Glutamatergic neuron (in vitro differentiated cells): Measurements from ENCODE around the gene GJC2. TPM values are rescaled to one million over a fixed set of nuclear protein-coding genes. Genes with fewer than 3 reads are reported as not detected.
A peak's percentile ranks its signal among the peaks of the same experiment; 100 is the strongest.

Experiments used
- DNase-seq: peaks from one replicate; pipeline ENCODE4 v3.0.0; 2022
- H3K27ac Mint-ChIP-seq: one replicate; pipeline ENCODE4 v1.8.0; 2020; ENCODE audit warnings: mild to moderate bottlenecking, mixed read lengths, inconsistent platforms; ENCODE audit not compliant: unreplicated experiment
- H3K27me3 Mint-ChIP-seq: one replicate; pipeline ENCODE4 v1.8.0; 2020; ENCODE audit warnings: mild to moderate bottlenecking, moderate library complexity, mixed read lengths, inconsistent platforms; ENCODE audit not compliant: unreplicated experiment
- H3K36me3 Mint-ChIP-seq: one replicate; pipeline ENCODE4 v1.8.0; 2020; ENCODE audit warnings: mild to moderate bottlenecking, mixed read lengths, inconsistent platforms; ENCODE audit not compliant: unreplicated experiment
- H3K4me1 Mint-ChIP-seq: one replicate; pipeline ENCODE4 v1.8.0; 2020; ENCODE audit warnings: mild to moderate bottlenecking, low read depth, mixed read lengths, inconsistent platforms; ENCODE audit not compliant: unreplicated experiment
- H3K4me3 Mint-ChIP-seq: one replicate; pipeline ENCODE4 v1.8.0; 2020; ENCODE audit warnings: mild to moderate bottlenecking, mixed read lengths, inconsistent platforms; ENCODE audit not compliant: unreplicated experiment
- H3K9me3 Mint-ChIP-seq: one replicate; pipeline ENCODE4 v1.8.0; 2020; ENCODE audit warnings: mild to moderate bottlenecking, moderate library complexity, mixed read lengths, inconsistent platforms; ENCODE audit not compliant: unreplicated experiment
- total RNA-seq: library from RNA; stranded (reverse); fragmentation: NEBNext Ultra II Directional; extraction: Animal tissue kit (Norgen Biotek cat#: 25700); gene quantifications from one replicate; pipeline ENCODE4 v1.2.1, GENCODE V29; 2021; ENCODE audit not compliant: unreplicated experiment
- TF ChIP-seq, protein P1 (sequence below): fragments of 200-600 bp; sonication (generic); IDR thresholded peaks from one replicate; pipeline ENCODE4 v1.5.0; 2021; ENCODE audit not compliant: partially characterized antibody, unreplicated experiment

The GJC2 gene
- total RNA-seq, 1 donor from 2014 or later, result 3.0 TPM

DNA sequence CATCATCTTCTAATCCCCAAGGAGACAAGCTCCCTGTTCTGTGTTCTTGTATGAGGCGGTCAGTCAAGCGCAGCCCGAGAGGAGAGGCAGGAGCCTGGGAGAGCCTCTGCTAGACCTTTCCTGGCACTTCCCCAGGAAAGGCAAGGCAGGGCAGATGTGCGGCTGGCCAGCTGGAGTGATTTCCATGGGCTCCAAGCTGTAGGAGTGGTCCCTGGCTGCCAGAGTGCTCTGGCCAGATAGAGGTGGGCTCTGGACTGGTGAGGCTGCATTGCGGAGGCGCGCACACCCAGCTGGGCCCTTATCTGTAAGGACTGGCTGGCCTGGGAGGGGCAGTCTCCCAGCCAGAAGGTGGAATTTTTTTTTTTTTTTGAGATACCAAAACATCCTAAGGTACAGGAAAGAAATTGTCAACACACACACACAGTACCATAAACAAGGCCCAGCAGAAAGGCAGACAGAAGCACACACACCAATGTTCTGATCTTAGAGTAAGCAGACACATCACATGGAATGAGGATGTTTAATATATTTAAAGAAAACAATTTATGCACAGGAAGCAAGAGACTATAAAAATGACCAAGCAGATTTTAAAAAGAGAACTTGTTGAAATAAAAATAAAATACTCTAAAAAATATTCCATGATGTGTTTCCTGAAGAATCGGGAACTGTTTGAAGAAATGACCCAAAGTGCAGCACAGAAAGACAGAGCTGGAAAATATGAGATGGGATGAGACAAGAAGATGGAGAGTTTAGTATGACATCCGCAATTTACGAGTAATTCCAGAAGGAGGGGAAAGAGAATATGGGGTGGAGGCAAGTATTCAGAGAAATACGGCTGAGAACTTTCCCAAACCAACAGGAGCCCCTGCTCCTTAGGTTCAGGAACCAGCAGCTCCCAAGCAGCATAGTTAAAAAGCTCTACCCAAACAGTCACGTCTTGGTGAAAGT is 29.3 kb downstream of the GJC2 start:
- peaks cover 5% of the 10 kb centered on the region for H3K4me1 Mint-ChIP-seq
- no peak for DNase-seq
- H3K4me3 Mint-ChIP-seq, result no peak overlapping the region
- peaks cover 2% of the 10 kb centered on the region for H3K27me3 Mint-ChIP-seq
- H3K36me3 Mint-ChIP-seq, result no peaks in the 10 kb centered on the region
- peaks cover 2% of the 10 kb centered on the region for H3K9me3 Mint-ChIP-seq
- TF ChIP-seq, protein P1, sequence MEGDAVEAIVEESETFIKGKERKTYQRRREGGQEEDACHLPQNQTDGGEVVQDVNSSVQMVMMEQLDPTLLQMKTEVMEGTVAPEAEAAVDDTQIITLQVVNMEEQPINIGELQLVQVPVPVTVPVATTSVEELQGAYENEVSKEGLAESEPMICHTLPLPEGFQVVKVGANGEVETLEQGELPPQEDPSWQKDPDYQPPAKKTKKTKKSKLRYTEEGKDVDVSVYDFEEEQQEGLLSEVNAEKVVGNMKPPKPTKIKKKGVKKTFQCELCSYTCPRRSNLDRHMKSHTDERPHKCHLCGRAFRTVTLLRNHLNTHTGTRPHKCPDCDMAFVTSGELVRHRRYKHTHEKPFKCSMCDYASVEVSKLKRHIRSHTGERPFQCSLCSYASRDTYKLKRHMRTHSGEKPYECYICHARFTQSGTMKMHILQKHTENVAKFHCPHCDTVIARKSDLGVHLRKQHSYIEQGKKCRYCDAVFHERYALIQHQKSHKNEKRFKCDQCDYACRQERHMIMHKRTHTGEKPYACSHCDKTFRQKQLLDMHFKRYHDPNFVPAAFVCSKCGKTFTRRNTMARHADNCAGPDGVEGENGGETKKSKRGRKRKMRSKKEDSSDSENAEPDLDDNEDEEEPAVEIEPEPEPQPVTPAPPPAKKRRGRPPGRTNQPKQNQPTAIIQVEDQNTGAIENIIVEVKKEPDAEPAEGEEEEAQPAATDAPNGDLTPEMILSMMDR, result no peak
- no peak overlapping the region for H3K27ac Mint-ChIP-seq

GRCh38 chr1:228180271-228180958 is 30.7 kb downstream of the GJC2 start:
- H3K4me3 Mint-ChIP-seq, result no peak overlapping the region
- TF ChIP-seq, protein P1, result peak; percentile 19
- H3K9me3 Mint-ChIP-seq, result peaks cover 2% of the 10 kb centered on the region
- peaks cover 4% of the 10 kb centered on the region for H3K27me3 Mint-ChIP-seq
- H3K27ac Mint-ChIP-seq, result no peak overlapping the region
- peaks cover 5% of the 10 kb centered on the region for H3K4me1 Mint-ChIP-seq
- no peak for DNase-seq
- no peaks in the 10 kb centered on the region for H3K36me3 Mint-ChIP-seq

- H3K4me1 Mint-ChIP-seq, result peaks cover 5% of the 10 kb centered on the region
- H3K36me3 Mint-ChIP-seq, result no peaks in the 10 kb centered on the region
- H3K27me3 Mint-ChIP-seq, result peaks cover 4% of the 10 kb centered on the region
- DNase-seq, result no peak
- peaks cover 2% of the 10 kb centered on the region for H3K9me3 Mint-ChIP-seq
- TF ChIP-seq, protein P1, result no peak
- no peak overlapping the region for H3K27ac Mint-ChIP-seq
- H3K4me3 Mint-ChIP-seq, result no peak overlapping the region
Observed at GRCh38 chr1:228180959-228181644, 31.4 kb downstream of the GJC2 start.

DNA sequence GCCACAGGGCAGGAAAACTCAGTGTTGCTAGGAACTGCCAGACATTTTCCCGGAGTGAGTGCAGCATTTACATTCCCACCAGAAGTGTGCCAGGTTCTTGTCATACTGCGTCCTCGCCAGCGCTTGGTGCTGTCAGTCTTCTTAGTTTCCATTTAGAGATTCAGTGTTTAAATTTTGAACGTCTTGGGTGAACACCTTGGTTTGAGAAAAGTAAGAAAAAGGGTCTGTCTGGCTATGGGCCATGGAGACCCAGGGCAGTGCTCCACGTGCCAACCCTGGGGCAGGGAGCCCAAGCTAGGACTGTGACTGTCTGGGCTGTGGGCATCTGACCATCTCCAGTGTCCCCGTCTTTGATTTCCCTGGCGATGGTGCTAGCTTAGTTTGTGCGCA is 31.9 kb downstream of the GJC2 start:
- Mint-ChIP-seq H3K36me3 (no peaks in the 10 kb centered on the region), H3K9me3 (peaks cover 2% of the 10 kb centered on the region), H3K27ac (no peak overlapping the region), H3K27me3 (peaks cover 4% of the 10 kb centered on the region), H3K4me3 (no peak overlapping the region), H3K4me1 (peaks cover 5% of the 10 kb centered on the region)
- no peak for DNase-seq
- TF ChIP-seq, protein P1, result no peak
